ENCODE measurements around the gene EPS8L2.

The EPS8L2 gene

GRCh38 chr11:746289-747157 is 40.5 kb downstream of the EPS8L2 start:
- in situ Hi-C loops (cut with MboI; ENCODE audit: low sequenced_read_pairs): no loop called here

- in situ Hi-C loops (cut with MboI; ENCODE audit: low sequenced_read_pairs): no loop called here
Observed at GRCh38 chr11:747158-748006, 41.4 kb downstream of the EPS8L2 start, which contains the start of gene TALDO1. Gene TALDO1 (plus strand): TSS chr11:747464. CDS start chr11:747482, 18 bp downstream.

- in situ Hi-C loops (cut with MboI; ENCODE audit: low sequenced_read_pairs): no loop called here
Observed at GRCh38 chr11:748007-748359, 42.0 kb downstream of the EPS8L2 start.

GRCh38 chr11:749731-750130 is 43.7 kb downstream of the EPS8L2 start:
- in situ Hi-C loops (cut with MboI; ENCODE audit: low sequenced_read_pairs): no loop called here

GRCh38 chr11:760236-760635 is 54.2 kb downstream of the EPS8L2 start:
- in situ Hi-C loops (cut with MboI; ENCODE audit: low sequenced_read_pairs): no loop called here

- in situ Hi-C loops (cut with MboI; ENCODE audit: low sequenced_read_pairs): no loop called here
Observed at GRCh38 chr11:761526-762108, 55.6 kb downstream of the EPS8L2 start.

GRCh38 chr11:762421-763072 is 56.5 kb downstream of the EPS8L2 start:
- in situ Hi-C loops (cut with MboI; ENCODE audit: low sequenced_read_pairs): no loop called here

- in situ Hi-C loops (cut with MboI; ENCODE audit: low sequenced_read_pairs): no loop called here
Observed at GRCh38 chr11:763073-763463, 57.0 kb downstream of the EPS8L2 start.

- in situ Hi-C loops (cut with MboI; ENCODE audit: low sequenced_read_pairs): no loop called here
Observed at GRCh38 chr11:763549-764321, 57.7 kb downstream of the EPS8L2 start.

DNA sequence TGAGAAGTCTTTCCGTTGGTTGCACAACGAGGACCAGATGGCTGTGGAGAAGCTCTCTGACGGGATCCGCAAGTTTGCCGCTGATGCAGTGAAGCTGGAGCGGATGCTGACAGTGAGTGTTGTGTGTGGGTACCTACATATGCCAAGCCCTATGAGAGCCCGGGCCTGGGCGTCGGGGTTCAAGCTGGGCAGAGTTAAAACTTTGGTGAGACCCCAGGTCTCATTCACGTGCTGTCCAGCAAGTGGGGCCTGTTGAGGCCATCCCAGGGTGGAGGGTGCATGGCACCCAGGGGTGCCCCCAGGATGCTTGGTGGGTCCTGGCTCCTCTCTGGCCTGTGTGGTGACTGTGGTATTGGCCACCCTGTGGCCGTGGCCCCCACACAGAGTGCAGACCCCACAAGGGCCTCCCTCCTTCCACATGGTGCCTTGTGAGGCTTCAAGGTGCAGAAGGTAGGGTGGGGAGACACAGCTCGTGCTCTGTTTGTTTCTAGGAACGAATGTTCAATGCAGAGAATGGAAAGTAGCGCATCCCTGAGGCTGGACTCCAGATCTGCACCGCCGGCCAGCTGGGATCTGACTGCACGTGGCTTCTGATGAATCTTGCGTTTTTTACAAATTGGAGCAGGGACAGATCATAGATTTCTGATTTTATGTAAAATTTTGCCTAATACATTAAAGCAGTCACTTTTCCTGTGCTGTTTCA is 58.4 kb downstream of the EPS8L2 start:
- in situ Hi-C loops (cut with MboI; ENCODE audit: low sequenced_read_pairs): no loop called here

DNA sequence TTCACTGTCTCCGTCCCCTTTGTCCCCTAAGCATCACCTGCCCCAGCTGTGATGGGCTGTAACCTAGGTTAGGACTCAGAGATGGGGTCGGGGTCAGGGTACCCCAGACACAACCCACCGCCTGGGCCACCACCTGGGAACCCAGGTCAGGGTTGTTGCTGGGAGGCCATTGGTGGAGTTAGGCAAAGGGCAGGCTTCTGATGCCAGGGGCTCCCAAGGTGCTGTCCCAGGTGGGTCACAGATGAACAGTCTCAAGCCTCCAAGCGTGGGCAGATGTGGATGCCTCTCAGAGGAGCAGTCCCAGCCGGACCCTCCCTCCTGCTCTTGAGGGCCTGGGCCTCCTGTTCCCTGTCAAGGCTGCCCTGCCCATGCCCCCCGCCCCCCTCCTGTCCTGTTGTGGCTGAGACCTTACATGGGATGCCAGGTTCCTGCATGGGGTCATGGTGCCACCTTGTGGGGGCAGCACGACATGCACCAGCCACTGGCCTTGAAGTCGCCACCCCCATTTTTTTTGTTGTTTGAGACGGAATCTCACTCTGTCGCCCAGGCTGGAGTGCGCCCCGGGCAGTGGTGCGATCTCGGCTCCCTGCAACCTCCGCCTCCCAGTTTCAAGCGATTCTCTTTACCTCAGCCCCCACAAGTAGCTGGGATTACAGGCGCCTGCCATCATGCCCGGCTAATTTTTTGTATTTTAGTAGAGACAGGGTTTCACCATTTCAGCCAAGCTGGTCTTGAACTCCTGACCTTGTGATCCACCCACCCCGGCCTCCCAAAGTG is 59.2 kb downstream of the EPS8L2 start:
- in situ Hi-C loops (cut with MboI; ENCODE audit: low sequenced_read_pairs): no loop called here

- in situ Hi-C loops (cut with MboI; ENCODE audit: low sequenced_read_pairs): no loop called here
Observed at GRCh38 chr11:765802-766091, 59.7 kb downstream of the EPS8L2 start.

DNA sequence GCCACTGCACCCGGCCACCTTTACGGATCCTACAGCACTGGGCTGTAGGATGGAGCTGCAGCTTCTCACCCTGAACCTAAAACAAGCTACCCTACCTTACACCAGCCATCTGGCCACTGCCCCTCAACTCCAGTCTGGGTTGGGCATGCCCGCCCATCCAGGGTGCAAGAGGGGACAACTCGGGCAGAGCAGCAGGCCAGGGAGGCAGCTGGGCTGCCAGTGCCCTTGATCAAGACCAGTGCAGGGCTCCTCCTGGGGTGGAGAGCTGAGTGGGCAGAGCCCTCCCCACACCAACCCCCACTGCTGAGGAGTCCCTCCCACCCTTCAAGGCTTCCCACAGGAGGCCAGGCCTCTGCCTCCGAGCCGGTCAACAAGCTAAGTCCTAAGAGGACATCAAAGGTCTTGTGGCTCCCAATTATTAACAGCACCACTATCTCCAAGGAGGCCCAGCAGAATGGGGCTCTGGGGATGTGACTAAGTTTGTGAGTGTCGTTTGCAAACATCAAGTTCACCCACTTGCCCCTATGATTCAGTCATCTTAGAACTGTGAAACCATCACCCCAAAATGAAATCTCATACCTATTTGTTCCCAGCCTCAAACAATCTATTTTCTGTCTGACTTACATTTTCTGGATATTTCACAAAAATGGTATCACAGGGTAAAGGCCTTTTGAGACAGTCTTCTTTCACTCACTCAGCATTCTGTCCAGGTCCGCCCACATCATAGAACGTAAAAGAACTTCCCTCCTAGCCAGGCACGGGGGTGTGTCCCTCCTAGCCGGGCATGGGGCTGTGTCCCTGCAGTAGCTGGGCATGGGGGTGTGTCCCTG is 60.3 kb downstream of the EPS8L2 start:
- in situ Hi-C loops (cut with MboI; ENCODE audit: low sequenced_read_pairs): no loop called here

DNA sequence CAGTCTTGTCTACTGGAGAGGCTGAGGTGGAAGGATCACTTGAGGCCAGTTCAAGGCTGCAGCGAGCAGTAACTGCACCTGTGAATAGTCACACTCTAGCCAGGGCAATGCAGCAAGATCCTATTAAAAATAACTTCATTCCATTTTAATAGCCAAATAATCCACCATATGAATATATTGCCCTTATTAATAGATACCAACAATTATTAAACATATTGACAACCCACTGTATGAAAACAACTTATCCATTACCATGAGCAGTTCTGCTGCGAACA is 60.8 kb downstream of the EPS8L2 start:
- in situ Hi-C loops (cut with MboI; ENCODE audit: low sequenced_read_pairs): no loop called here

DNA sequence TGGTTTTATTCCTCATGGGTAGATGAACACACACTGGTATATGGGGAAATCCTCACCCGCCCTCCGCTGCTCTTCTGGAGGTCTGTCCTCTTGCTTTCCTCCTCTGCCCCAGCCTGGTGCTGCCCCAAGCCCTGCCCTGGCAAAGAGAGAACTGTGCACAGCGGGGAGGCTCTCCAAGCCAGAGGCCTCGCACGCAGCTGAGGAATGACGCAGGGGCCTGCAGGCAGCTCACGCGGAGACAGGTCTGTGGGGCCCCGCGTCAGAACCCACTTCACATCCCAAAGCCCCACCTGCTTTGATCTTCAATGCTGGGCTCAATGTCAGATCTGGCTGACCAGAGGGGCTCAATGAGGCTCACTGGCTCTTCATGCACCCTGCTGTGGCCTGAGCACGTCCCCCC is 61.2 kb downstream of the EPS8L2 start:
- in situ Hi-C loops (cut with MboI; ENCODE audit: low sequenced_read_pairs): no loop called here

DNA sequence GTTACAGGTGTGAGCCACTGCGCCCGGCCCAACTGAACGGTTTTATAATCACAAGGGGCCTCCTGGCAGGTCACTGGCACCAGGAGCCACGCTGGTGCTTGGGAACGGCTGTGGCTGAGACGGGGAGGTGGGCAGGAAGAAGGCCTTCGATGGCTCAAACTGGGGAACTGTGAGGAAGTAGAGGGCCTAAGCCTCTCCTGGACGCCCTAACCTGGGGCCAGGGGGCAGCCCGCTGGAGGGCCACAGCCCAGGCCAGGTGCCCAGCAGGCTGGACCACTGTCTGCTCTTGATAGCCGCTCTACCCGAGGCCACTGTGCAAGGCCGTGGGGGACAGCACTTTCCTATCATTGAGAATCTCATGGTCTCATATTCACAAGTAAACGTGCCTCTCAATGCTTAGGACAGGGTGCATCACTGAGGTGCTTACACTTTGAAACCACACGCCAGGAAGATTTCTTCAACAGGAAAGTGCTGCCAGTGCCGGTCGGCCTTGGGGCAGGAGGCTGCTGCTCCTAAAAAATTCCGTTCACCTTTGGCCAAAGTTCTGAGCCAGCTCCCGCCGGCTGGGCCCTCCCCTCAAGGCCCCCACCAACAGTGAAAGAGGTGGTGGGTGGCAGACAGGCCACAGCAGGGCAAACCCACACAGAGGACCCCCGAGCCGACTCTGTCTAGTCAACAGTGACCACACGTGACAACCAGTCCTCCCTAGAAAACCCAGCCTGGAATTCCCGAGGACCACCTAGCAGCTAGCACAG is 64.0 kb downstream of the EPS8L2 start:
- in situ Hi-C loops (cut with MboI; ENCODE audit: low sequenced_read_pairs): no loop called here

DNA sequence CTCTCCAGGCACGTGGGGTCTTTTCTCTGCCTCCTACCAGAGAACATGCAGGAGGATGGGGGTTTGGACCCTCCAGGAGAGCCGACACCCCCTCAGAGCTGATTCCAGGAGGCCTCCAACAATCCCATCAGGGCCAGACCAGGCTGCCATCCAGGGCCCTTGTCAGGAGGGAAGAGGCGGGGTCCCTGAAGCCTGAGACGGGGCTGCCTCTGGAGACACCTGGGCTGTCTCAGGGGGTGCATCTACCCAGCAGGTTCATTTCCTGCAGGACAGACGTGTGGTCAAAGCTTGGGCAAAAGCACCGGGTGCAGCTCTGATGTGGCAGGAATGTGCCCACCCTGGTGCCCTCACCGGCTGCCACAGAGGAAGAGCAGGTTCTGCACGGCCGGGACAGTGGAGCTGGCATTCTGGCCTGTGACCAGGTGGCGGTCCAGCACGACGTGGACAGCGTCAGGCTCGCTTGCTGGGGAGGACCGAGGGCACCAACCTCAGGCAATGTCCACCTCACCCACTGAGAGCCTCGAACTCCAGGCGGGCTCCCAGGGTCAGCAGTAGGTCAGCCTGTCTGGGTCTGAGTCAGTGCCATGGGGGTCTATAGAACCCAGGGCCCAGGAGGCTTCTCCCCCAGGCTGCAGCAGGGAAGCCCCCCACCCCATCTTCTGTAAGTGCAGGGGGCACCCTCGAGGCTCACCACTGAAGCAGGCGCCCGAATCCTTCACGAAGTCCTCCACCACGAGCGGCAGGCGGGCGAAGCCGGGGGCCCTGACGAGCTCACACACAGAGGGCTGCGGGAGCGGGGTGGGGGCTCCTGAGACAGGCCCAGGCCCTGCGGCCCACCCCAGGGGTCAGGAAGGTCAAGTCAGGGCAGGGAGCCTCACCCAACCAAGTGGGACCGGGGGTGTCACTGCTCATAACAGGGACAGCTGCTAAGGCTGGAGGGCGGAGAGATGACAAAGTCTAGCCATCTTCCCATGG is 64.9 kb downstream of the EPS8L2 start:
- in situ Hi-C loops (cut with MboI; ENCODE audit: low sequenced_read_pairs): no loop called here

Measured in HL-60/S4 (cell line).